Measurements from ENCODE around the gene HOOK2. TPM values are rescaled to one million over a fixed set of nuclear protein-coding genes. Genes with fewer than 3 reads are reported as not detected.

The HOOK2 gene
- total and polyA plus RNA-seq, 2 donors (not counting 1 experiment from before 2014, with no cell fraction given): 6.6 to 26.6 TPM

DNA sequence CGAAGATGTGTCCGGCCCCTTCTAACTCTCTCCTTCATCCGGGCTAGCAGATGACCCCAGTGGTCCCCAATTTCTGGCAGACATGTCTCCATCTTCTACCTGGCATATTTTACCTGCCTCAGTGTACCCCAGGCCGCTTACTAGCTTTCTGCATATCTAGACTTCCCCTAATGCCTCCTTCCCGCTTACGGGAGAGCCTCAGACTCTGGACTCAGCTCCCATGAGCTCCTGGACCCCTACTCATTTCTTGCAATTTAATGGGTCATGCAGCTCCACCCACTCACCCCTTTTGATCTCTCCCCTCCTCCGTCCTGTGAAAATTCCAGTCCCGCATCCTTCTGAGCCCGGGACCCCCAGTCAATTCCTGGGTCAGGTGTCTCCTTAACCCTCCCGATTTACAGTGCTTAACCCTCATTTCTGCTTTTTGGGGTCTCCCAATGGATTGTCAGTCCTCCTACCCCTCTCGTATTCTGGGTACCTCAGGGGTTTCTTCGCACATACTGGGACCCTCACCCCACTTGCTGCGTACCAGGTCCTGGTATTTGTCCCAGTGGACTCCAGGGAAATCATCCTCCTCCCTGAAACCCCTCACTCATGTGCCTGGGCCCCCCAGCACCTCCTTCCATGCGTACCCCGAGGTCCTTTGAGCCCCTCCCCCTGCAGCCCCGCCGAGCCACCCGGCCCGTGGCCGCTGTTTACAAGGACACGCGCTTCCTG lies 15.4 kb upstream of the HOOK2 start:
- H3K79me2 ChIP-seq (ENCODE audit: control insufficient read depth, insufficient read depth, low read length): peaks cover 20% of the 10 kb centered on the region
- no peaks in the 10 kb centered on the region for H4K20me1 ChIP-seq (ENCODE audit: control insufficient read depth, extremely low read depth, insufficient read depth, low read length)
- no peak for DNase-seq (ENCODE audit: low read depth in 2 of 2)
- H3K27me3 ChIP-seq (ENCODE audit: control insufficient read depth, insufficient read depth, low read length): no peaks in the 10 kb centered on the region
- H3K9ac ChIP-seq (ENCODE audit: insufficient read depth, low read length): peak overlapping the region; percentile 81
- H3K27ac ChIP-seq (ENCODE audit: insufficient read depth, low read length): peak overlapping the region; percentile 97
- H3K36me3 ChIP-seq (ENCODE audit: control insufficient read depth, insufficient read depth, low read length): peaks cover 2% of the 10 kb centered on the region
- H3K9me3 ChIP-seq (ENCODE audit: control insufficient read depth, insufficient read depth, low read depth, low read length): no peaks in the 10 kb centered on the region
- no peak overlapping the region for H2AFZ ChIP-seq (ENCODE audit: low read length)
- H3K4me1 ChIP-seq (ENCODE audit: control insufficient read depth, extremely low read depth, insufficient read depth, low read length): peaks cover 24% of the 10 kb centered on the region
- peak overlapping the region; percentile 1 to 96 (median 36) for H3K4me3 ChIP-seq (replicated peaks in 1 of 4; ENCODE audit: control extremely low read depth in 1 of 4, insufficient read depth in 1 of 4, low read depth in 3 of 4, low read length in 4 of 4)
- no peak for TF ChIP-seq EZH2 (IDR thresholded peaks at IDR 0.05; ENCODE audit: low read length, missing control alignments)
- TF ChIP-seq, protein P1, sequence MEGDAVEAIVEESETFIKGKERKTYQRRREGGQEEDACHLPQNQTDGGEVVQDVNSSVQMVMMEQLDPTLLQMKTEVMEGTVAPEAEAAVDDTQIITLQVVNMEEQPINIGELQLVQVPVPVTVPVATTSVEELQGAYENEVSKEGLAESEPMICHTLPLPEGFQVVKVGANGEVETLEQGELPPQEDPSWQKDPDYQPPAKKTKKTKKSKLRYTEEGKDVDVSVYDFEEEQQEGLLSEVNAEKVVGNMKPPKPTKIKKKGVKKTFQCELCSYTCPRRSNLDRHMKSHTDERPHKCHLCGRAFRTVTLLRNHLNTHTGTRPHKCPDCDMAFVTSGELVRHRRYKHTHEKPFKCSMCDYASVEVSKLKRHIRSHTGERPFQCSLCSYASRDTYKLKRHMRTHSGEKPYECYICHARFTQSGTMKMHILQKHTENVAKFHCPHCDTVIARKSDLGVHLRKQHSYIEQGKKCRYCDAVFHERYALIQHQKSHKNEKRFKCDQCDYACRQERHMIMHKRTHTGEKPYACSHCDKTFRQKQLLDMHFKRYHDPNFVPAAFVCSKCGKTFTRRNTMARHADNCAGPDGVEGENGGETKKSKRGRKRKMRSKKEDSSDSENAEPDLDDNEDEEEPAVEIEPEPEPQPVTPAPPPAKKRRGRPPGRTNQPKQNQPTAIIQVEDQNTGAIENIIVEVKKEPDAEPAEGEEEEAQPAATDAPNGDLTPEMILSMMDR (conservative IDR thresholded peaks at IDR 0.05 in 1 of 2, IDR thresholded peaks at IDR 0.05 in 1 of 2; ENCODE audit: low read depth in 1 of 2, low read length in 2 of 2): no peak
- peak overlapping the region; percentile 97 for H3K4me2 ChIP-seq (ENCODE audit: extremely low read depth, insufficient read depth, low read length)

DNA sequence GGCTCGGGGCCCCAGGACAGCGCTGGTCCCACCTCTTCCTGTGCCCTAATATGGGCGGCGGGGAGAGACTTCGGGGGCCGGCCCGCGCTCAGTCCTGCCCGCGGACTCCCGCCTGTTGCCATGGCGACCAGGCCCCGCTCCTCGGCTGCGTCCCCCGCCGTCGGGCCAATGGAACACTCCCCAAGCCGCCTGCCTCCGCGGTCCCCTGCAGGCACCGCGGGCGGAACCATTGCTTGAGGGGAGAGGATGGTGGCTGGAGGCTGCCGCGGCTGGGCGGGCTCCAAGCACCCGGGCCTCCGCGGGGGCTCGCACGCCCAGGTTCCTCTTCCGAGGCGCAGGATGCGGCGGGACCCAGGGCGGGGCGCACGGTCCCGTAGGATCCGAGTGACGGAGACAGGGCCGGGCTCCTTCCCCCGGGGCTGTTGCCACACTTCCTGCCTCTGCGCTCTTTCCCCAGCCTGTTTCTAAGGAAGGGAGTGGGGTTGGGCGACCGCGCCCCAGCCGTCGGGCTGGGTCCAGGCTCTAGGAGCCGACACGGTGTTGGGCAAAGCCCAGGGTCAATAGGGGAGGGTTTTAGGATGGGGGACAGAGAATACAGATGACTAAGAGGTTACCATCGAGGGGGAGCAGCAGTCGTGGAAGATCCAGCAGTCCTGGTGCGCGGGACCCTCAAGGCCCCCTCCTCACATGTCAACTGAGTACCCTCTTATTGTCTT lies 14.7 kb upstream of the HOOK2 start:
- H2AFZ ChIP-seq (ENCODE audit: low read length): no peak overlapping the region
- H3K4me1 ChIP-seq (ENCODE audit: control insufficient read depth, extremely low read depth, insufficient read depth, low read length): peaks cover 25% of the 10 kb centered on the region
- no peaks in the 10 kb centered on the region for H3K9me3 ChIP-seq (ENCODE audit: control insufficient read depth, insufficient read depth, low read depth, low read length)
- H3K4me2 ChIP-seq (ENCODE audit: extremely low read depth, insufficient read depth, low read length): peak overlapping the region; percentile 97
- H3K27me3 ChIP-seq (ENCODE audit: control insufficient read depth, insufficient read depth, low read length): no peaks in the 10 kb centered on the region
- H3K9ac ChIP-seq (ENCODE audit: insufficient read depth, low read length): peak overlapping the region; percentile 81
- no peak for TF ChIP-seq EZH2 (IDR thresholded peaks at IDR 0.05; ENCODE audit: low read length, missing control alignments)
- TF ChIP-seq, protein P1 (conservative IDR thresholded peaks at IDR 0.05 in 1 of 2, IDR thresholded peaks at IDR 0.05 in 1 of 2; ENCODE audit: low read depth in 1 of 2, low read length in 2 of 2): no peak
- H3K36me3 ChIP-seq (ENCODE audit: control insufficient read depth, insufficient read depth, low read length): peaks cover 2% of the 10 kb centered on the region
- DNase-seq (ENCODE audit: low read depth in 2 of 2): peak; percentile 96
- peaks cover 20% of the 10 kb centered on the region for H3K79me2 ChIP-seq (ENCODE audit: control insufficient read depth, insufficient read depth, low read length)
- H4K20me1 ChIP-seq (ENCODE audit: control insufficient read depth, extremely low read depth, insufficient read depth, low read length): no peaks in the 10 kb centered on the region
- H3K27ac ChIP-seq (ENCODE audit: insufficient read depth, low read length): peak overlapping the region; percentile 97
- peak overlapping the region; percentile 1 to 96 (median 36) for H3K4me3 ChIP-seq (replicated peaks in 1 of 4; ENCODE audit: control extremely low read depth in 1 of 4, insufficient read depth in 1 of 4, low read depth in 3 of 4, low read length in 4 of 4)

DNA sequence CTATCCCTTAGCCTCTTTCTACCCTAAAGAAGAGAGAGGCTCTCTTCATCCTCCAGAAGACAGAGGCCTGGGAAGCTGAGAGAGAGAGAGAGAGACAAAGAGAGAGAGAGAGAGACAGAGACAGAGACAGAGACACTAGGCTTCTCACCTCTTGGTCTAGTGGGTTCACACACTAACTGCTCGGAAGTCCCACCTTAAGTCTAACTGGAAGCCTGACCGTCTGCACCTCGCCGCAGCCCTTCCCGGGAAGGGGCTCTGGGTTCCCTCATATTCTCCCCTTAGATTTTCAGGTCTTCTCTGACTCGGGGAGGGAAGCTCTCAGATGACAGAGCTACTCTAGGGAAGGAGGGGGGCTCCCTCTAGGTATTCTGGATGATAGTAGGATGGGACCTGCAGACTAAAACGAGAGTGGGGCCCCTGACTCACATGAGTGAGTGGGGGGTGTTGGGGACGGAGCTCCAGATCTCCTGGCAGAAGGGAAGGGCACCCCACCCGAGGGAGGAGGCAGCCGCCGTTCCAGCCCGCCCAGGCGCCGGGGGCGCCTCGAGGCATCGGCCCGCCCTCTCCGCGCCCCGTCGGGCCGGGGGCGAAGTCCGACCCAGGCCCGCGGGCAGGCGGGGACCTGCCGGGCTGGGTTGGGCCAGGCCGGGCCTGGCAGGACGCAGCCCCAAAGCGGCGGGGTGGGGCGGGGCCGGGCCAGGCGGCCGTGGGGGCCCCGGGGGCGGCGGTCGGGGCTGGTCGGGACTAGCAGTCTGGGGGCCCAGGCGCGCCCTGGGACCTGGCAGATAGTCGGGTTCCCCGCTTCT lies 13.9 kb upstream of the HOOK2 start:
- Histone ChIP-seq H3K9me3 (ENCODE audit: control insufficient read depth, insufficient read depth, low read depth, low read length) (no peaks in the 10 kb centered on the region), H3K4me3 (replicated peaks in 1 of 4; ENCODE audit: control extremely low read depth in 1 of 4, insufficient read depth in 1 of 4, low read depth in 3 of 4, low read length in 4 of 4) (peak overlapping the region; percentile 17 to 96 (median 33)), H3K27me3 (ENCODE audit: control insufficient read depth, insufficient read depth, low read length) (no peaks in the 10 kb centered on the region), H3K79me2 (ENCODE audit: control insufficient read depth, insufficient read depth, low read length) (peaks cover 20% of the 10 kb centered on the region), H2AFZ (ENCODE audit: low read length) (no peak overlapping the region), H4K20me1 (ENCODE audit: control insufficient read depth, extremely low read depth, insufficient read depth, low read length) (no peaks in the 10 kb centered on the region), H3K9ac (ENCODE audit: insufficient read depth, low read length) (peak overlapping the region; percentile 81), H3K4me2 (ENCODE audit: extremely low read depth, insufficient read depth, low read length) (peak overlapping the region; percentile 97), H3K36me3 (ENCODE audit: control insufficient read depth, insufficient read depth, low read length) (peaks cover 2% of the 10 kb centered on the region), H3K4me1 (ENCODE audit: control insufficient read depth, extremely low read depth, insufficient read depth, low read length) (peaks cover 25% of the 10 kb centered on the region), H3K27ac (ENCODE audit: insufficient read depth, low read length) (peak overlapping the region; percentile 97)
- TF ChIP-seq, protein P1 (conservative IDR thresholded peaks at IDR 0.05 in 1 of 2, IDR thresholded peaks at IDR 0.05 in 1 of 2; ENCODE audit: low read depth in 1 of 2, low read length in 2 of 2): no peak
- no peak for TF ChIP-seq EZH2 (IDR thresholded peaks at IDR 0.05; ENCODE audit: low read length, missing control alignments)
- no peak for DNase-seq (ENCODE audit: low read depth in 2 of 2)

All from fibroblast of lung (primary cell).